Chondrocyte (in vitro differentiated cells): Measurements from ENCODE around the gene EHBP1. TPM values are rescaled to one million over a fixed set of nuclear protein-coding genes. Genes with fewer than 3 reads are reported as not detected.
"Not testable (repeated sequence)": the region's sequence is repeated elsewhere in the genome, so short reads cannot be mapped to it uniquely, and the experiment has no call there.

Source experiments
- DNase-seq: peaks from one replicate; pipeline ENCODE4 v3.0.0; 2021; ENCODE audit warnings: mixed read lengths, low spot score
- H3K27ac Mint-ChIP-seq: one replicate; pipeline ENCODE4 v1.8.0; 2021; ENCODE audit warnings: mild to moderate bottlenecking, moderate library complexity, mixed read lengths; ENCODE audit not compliant: unreplicated experiment
- H3K27me3 Mint-ChIP-seq: 2 replicates; pipeline ENCODE4 v1.8.0; 2021; ENCODE audit warnings: low read depth, mixed read lengths
- H3K36me3 Mint-ChIP-seq: 2 replicates; pipeline ENCODE4 v1.8.0; 2021; ENCODE audit warnings: low read depth, mixed read lengths
- H3K4me1 Mint-ChIP-seq: 2 replicates; pipeline ENCODE4 v1.8.0; 2021; ENCODE audit warnings: low read depth, mild to moderate bottlenecking, mixed read lengths
- H3K4me3 Mint-ChIP-seq: one replicate; pipeline ENCODE4 v1.8.0; 2021; ENCODE audit warnings: mild to moderate bottlenecking, moderate library complexity, mixed read lengths; ENCODE audit not compliant: unreplicated experiment
- H3K9me3 Mint-ChIP-seq: 2 replicates; pipeline ENCODE4 v1.8.0; 2021; ENCODE audit warnings: low read depth, mixed read lengths
- CTCF ChIP-seq: fragments of 200-600 bp; sonication (generic); IDR thresholded peaks from 2 replicates; pipeline ENCODE4 v1.5.0; 2021; ENCODE audit warnings: antibody characterized with exemption, mild to moderate bottlenecking, moderate library complexity
- total RNA-seq: library from RNA; stranded (reverse); gene quantifications from 3 replicates; pipeline ENCODE4 v1.2.1, GENCODE V29; 2021

The EHBP1 gene
- total RNA-seq, 1 donor from 2014 or later, result 48.6 TPM

GRCh38 chr2:62711832-62712494, 6.5 kb downstream of the EHBP1 start:
- TF ChIP-seq CTCF, result no peak
- Mint-ChIP-seq H3K27me3 (no peaks in the 10 kb centered on the region), H3K27ac (no peak overlapping the region), H3K36me3 (peaks cover 10% of the 10 kb centered on the region), H3K4me3 (no peak overlapping the region), H3K9me3 (peaks cover 3% of the 10 kb centered on the region), H3K4me1 (peaks cover 20% of the 10 kb centered on the region)
- DNase-seq, result no peak

GRCh38 chr2:62713196-62713595, 7.7 kb downstream of the EHBP1 start:
- H3K36me3 Mint-ChIP-seq, H3K27ac Mint-ChIP-seq, DNase-seq, H3K4me3 Mint-ChIP-seq, H3K27me3 Mint-ChIP-seq, H3K9me3 Mint-ChIP-seq: not testable (repeated sequence)
- peaks cover 10% of the 10 kb centered on the region for H3K4me1 Mint-ChIP-seq

DNA sequence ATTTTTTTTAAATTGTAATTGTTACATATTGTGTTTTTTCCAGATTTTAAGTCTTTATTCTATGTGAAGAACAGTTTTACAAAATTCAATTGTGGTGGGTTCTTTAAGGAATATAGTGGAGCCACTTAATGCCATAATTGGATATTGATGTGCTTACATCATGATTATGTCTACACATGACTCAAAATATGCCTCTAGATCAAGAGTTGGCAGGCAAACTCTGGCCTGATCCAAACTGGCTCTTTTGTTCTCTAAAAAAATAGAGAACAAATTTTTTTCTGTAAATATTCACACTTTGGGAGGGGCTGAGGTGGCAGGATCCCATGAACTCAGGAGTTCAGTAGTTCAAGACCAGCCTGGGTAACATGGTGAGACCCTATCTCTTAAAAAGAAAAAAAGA, 8.3 kb downstream of the EHBP1 start:
- no peak overlapping the region for H3K27ac Mint-ChIP-seq
- H3K4me3 Mint-ChIP-seq, result no peak overlapping the region
- H3K27me3 Mint-ChIP-seq, result no peaks in the 10 kb centered on the region
- H3K4me1 Mint-ChIP-seq, result peaks cover 4% of the 10 kb centered on the region
- H3K36me3 Mint-ChIP-seq, result peaks cover 5% of the 10 kb centered on the region
- no peak for TF ChIP-seq CTCF
- H3K9me3 Mint-ChIP-seq, result peaks cover 3% of the 10 kb centered on the region
- no peak for DNase-seq

- no peak for DNase-seq
- no peaks in the 10 kb centered on the region for H3K9me3 Mint-ChIP-seq
- TF ChIP-seq CTCF, result no peak
- H3K4me3 Mint-ChIP-seq, result no peak overlapping the region
- no peaks in the 10 kb centered on the region for H3K27me3 Mint-ChIP-seq
- H3K27ac Mint-ChIP-seq, result no peak overlapping the region
- peaks cover 2% of the 10 kb centered on the region for H3K4me1 Mint-ChIP-seq
- peaks cover 5% of the 10 kb centered on the region for H3K36me3 Mint-ChIP-seq
Observed at GRCh38 chr2:62716768-62717167, 11.3 kb downstream of the EHBP1 start.

DNA sequence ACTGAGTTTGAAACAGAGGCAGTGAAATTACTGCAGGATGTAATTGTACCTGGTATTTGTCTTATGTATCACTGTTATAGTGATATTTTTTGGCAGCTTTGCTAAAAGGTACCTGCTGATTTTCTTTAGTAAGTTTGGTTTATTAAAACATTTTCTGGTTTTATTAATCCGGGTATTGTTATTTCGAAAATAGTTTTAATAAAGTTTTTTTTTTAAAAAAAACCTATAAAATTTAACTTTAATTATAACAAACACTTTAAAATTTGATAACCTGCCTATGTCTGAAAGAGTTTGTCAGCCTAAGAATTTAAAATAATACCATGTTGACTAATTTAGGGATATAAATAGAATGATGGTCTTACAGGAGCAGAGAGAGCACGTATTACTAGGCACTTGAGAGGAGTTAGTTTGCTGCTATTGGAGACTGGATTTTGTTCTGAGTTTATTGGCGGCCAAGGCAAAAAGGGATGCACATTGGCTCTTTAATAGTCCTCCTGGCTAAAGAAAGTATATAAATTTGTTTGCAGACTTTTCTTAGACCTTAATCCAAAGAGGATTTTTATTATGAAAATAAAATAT, 12.1 kb downstream of the EHBP1 start:
- TF ChIP-seq CTCF, result no peak
- peaks cover 1% of the 10 kb centered on the region for H3K9me3 Mint-ChIP-seq
- no peak overlapping the region for H3K27ac Mint-ChIP-seq
- H3K36me3 Mint-ChIP-seq, result peaks cover 6% of the 10 kb centered on the region
- no peak overlapping the region for H3K4me3 Mint-ChIP-seq
- peaks cover 3% of the 10 kb centered on the region for H3K4me1 Mint-ChIP-seq
- H3K27me3 Mint-ChIP-seq, result no peaks in the 10 kb centered on the region
- DNase-seq, result no peak
